ENCODE data around the gene NEBL.
"Not testable (repeated sequence)": the region's sequence is repeated elsewhere in the genome, so short reads cannot be mapped to it uniquely, and the experiment has no call there.

NEBL gene, protein sequence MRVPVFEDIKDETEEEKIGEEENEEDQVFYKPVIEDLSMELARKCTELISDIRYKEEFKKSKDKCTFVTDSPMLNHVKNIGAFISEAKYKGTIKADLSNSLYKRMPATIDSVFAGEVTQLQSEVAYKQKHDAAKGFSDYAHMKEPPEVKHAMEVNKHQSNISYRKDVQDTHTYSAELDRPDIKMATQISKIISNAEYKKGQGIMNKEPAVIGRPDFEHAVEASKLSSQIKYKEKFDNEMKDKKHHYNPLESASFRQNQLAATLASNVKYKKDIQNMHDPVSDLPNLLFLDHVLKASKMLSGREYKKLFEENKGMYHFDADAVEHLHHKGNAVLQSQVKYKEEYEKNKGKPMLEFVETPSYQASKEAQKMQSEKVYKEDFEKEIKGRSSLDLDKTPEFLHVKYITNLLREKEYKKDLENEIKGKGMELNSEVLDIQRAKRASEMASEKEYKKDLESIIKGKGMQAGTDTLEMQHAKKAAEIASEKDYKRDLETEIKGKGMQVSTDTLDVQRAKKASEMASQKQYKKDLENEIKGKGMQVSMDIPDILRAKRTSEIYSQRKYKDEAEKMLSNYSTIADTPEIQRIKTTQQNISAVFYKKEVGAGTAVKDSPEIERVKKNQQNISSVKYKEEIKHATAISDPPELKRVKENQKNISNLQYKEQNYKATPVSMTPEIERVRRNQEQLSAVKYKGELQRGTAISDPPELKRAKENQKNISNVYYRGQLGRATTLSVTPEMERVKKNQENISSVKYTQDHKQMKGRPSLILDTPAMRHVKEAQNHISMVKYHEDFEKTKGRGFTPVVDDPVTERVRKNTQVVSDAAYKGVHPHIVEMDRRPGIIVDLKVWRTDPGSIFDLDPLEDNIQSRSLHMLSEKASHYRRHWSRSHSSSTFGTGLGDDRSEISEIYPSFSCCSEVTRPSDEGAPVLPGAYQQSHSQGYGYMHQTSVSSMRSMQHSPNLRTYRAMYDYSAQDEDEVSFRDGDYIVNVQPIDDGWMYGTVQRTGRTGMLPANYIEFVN

DNA sequence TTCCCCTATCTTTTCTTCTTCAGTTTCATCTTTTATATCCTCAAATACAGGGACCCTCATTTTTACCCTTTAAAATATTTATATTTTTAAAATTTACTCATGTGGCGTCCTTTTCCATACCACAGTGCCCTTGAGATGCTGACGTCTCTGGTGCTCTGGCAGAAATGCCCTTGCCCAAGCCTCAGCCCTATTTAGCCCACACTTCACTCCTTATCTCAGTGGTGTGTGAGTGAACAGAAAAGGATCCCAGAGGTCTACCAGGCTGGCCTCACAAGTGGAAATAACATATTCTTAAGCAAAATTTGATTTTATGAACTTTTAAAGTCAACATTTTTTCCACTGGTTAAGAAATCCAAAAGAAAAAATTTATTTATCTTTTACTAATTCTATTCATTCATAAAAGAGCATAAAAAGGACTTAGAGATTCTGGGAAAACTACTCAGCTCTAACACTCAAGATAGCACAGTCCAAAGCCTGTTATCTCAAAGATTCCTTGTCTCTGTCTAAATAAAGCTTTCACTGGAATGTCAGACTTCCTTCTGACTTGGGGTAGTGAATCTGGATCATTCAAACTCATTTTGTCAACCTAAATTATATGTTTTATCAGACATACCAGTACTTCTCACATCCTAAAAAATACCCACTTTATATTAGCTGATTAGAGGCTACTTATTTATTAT is at the start of gene NEBL:
TSS of gene NEBL (minus strand) at position 166 of the 680 bp plus-strand sequence. CDS start at position 60, 106 bp downstream.
- DNase-seq: no peak

DNA sequence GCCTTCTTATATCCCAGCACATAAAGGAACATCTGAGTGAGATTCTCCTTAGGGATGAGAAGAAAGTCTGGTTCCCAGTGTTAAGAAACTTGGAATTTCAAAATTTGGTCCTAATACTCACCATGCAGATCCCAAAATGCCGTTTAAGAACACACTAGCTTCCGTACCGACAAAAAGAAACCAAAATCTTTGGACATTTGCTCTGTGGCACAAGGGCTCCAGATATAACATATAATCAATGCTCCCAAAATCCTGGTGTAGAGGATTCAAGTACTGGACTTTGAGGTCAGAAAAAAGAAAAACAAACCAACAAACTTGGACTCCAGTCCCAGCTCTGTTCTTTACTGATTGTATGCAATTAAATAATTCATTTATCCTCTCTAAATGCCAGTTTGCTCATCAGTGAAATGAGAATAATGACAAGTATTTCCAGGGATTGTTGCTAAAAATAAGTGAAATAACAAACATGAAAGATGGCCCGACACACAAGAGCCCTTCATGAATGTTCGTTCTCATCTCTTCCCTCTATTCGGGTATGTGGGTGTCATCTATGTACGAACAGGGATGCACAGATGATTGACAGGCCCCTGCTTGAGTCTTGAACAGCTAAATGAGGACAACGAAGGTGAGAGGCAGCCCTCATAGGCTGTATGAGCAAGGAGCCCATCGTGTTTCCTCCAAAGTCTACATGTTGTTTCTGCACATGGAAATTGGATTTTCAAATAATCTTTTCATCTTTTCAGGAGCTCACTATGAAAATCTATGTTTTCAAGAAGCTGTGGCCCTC is 48.6 kb upstream of the NEBL start:
- DNase-seq: no peak

DNA sequence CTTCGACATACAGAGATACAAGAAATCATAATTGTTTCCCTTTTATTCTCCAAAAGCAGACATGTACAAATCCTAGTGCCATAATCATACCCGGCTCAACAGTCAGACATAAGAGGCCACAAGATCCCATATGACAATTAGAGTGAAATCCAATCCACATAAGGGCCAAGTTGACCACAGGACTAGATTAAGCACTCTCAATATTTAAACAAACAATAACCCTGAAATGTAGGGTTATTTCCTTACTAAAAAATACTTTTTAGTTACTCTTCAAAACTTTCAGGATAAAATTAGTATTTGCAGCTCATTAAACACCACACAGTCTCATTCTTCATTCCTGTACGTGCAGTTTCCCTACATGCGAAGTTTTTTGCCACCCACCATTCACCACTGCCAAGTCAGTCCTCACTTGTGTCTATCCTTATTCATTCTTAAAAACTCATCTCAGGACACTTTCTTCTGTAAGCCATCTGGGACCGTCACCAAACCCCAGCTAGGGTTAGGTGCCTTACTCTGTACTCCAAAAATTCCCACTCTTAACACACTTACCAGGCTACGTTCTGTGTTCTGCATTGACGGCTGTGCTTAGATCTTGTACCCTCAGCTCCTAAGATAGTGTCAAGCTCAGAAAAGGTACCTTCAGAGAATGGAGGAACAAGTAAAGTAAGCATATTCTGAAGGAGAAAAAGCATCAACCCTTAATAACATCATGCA is 47.8 kb upstream of the NEBL start:
- no peak for DNase-seq

DNA sequence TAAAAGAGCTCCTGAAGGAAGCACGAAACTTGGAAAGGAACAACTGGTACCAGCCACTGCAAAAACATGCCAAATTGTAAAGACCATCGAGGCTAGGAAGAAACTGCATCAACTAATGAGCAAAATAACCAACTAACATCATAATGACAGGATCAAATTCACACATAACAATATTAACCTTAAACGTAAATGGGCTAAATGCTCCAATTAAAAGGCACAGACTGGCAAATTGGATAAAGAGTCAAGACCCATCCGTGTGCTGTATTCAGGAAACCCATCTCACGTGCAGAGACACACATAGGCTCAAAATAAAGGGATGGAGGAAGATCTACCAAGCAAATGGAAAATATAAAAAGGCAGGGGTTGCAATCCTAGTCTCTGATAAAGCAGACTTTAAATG is 42.3 kb upstream of the NEBL start:
- DNase-seq: not testable (repeated sequence)

DNA sequence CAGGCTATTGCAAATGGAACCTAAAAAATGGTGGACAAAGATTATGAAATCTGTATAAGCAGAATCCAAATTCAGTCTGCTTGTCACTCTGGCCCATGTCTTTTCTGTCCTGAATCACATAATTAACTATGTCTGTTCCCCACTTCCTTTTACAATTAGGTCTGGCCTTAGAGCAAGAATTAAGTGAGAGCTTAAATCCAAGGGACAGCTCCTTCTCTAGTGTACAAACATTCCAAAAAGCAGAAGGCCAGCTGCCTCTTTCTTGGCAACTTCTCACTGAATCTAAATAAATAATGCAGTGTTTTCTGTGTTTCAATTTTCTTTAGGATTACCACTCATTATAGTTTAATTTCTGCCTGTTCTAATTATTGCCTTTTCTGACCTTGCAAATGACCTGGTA is 39.3 kb upstream of the NEBL start:
- no peak for DNase-seq

DNA sequence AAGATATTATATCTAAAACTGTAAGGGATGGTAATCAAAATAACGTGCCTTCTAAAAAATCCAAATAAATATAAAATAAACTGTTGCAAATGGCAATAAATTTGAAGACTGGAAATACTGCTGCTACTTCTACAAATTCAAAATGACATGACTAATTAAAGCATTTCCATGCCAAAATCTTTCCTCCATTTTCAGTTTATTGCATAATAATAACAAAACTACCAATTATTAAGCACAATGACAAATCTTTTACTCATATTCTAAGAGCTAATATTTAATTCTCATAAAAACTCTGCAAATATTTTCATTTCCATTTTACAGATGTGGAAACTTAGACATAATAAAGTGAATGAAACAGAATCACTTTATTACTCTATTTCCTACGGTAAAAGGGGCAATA is 38.8 kb upstream of the NEBL start:
- no peak for DNase-seq

DNA sequence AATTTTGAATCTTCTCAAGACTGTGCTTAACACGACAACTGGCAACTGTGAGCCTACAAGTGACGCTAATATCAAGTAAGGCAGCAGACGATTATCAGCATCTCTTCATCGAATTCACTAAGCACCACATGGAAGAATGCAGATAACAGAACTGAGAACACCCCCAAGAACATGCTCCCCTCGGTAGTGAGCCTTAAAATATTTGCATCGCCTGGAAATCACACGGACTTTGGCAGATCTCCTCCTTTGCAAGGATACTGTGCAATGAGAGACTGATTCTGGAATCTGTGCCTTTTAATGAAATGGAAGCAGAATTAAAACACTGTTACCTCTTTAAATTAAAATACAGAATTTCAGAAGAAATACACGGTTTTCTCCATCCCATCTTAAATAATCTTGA is 38.2 kb upstream of the NEBL start:
- DNase-seq: no peak

DNA sequence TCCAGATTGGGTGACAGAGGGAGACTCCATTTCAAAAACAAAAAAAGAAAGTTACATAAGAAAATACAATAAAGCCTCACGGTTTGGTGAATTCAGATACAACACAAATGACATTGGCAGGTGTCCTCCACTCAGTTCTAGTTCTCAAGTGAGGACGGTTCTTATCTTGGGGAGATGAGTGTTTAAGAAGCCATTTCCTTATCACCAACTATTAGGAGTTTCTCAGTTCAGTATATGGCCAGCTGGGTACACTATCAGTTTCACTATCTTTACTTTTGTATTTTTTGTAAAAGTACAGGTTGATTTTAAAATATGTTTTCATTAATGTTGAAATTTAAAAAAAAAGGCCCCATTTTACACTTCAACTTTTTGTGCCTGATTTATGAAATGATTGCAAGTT is 36.6 kb upstream of the NEBL start:
- no peak for DNase-seq

DNA sequence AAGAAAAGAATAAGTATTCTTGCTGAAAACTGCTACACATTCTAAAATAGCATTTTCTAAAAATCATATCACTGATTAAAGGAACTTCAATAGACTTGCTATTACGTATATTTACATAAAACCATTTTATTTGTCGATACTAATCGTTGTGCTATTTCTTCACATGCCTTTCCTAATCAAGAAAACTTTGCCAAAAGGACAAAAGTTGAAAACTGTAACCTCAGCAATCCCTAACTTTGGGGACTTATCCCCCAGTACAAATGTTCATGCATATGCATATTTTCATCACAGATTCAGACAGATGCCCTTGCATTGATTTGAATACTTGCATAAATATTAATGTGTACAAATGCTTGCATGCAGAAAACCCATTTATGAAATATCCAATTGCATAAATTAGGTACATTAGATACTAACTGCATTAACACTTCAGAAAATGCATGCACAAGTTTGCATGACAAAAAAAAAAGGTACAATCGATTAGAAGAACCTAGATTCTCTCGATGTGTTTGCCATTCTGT is 35.6 kb upstream of the NEBL start:
- no peak for DNase-seq

DNA sequence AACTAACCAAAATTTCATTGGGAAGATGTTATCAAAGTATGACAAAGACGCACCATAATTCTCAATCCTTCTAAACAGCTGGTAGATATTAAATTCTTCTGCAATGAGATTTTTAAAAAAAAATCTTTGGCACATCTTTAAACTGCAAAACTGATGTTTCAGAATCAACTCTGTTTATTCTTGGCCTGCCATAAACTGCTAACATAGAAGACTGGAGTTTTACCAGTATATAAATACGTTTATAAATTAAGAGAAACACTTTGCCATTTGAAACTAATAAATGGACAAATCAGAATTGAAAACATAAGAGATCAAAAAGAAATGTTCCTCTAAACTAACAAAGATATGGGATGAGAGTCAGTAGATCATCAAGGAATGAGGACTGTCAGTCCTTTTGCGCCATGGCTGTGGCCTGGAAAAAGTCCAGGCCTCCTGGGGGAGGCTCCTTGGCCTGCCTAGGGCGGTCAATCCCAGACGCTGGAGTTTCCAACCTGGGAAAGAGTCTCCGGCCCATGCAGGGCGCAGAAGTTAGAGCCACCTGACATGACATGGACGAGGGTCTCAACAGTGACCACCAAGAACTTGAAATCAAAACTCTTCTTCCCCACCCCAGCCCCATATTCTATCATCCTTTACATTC is 34.2 kb upstream of the NEBL start:
- DNase-seq: no peak

DNA sequence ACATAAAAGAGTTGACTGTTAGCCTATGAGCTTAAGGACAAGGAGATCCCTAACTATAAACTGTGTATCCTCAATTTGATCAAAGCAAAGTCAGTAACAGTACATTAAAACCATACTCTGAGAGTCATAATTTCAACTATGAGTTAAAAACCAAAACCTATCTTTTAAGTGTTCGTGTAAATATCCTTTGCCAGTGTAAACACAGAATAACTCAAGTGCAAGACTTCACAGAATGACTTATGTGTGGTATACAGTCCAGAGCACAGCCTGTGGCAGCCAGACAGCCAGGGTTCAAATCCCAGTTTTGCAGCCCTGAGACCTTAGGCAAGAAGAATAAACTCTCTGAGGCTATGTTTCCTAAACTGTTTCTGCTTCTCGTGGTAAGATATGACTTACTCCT is 30.3 kb upstream of the NEBL start:
- DNase-seq: no peak

DNA sequence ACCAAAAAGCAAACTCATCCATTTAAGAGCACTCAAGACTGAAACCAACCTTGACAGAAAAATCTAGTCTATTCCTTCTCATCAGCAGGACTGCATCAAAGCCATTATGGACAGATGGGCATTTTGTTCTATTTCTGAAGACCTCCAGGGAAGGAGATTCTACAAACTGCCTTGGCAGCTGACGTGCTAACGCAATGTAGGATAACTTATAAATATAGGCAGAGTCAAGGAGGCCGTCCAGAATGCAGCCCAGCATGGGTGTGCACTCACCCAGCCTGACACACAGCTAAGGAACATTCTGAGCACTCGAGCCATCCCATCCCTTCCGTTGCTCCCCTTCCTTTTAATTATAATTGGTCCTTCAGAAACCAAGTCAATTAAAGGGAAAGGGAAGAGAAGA is 25.3 kb upstream of the NEBL start:
- no peak for DNase-seq

DNA sequence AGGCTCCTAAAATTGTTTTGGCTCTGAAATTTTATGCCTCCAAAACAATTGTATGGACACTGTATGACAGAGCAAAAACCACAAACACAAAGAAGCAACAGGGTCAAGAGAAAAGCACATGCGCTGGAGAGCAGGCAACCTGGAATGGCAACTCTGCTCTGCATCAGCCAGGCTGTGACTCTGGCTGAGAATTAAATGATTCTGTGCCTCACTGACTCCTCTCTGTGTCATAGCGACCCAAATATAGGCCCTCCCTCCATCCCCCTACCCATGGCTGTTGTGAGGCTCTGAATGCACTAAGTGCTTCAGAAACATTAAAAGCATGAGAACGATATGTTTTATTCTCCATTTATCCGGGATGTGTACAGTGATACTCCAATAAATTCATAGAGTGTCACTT is 24.9 kb upstream of the NEBL start:
- DNase-seq: no peak

DNA sequence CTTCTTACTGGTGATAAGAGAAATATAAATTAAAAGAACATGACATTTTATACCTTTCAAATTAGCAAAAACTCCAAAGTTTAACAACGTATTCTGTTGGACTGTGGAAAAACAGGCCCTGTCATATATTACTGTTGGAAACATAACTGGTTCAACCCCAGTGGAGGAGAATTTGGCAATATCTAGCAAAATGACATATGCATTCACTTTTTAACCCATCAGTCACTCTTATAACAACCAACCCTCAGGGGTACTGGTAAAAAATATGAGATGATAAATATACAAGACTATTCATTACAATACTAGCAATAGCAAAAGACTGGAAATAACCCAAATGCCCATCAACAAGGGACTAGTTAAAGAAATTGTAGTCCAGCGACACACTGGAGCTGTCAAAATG is 22.9 kb upstream of the NEBL start:
- no peak for DNase-seq

DNA sequence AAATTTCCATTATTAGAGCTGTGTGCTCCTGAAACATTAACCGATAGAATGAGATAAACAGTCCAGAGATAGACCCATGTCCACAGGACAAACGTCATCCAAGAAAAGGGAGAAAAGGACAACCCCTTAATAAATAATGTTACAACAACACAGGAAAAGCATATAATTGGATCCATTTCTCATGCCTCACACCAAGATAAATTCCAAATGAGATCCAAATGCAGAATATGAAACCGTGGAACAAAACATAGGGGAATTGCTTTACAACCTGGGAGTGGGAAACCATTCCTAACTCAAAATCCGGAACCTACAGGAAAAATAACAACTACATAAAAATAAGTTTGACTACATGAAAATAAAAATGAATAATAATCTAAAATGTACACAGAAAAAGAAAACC is 22.4 kb upstream of the NEBL start:
- DNase-seq: no peak

DNA sequence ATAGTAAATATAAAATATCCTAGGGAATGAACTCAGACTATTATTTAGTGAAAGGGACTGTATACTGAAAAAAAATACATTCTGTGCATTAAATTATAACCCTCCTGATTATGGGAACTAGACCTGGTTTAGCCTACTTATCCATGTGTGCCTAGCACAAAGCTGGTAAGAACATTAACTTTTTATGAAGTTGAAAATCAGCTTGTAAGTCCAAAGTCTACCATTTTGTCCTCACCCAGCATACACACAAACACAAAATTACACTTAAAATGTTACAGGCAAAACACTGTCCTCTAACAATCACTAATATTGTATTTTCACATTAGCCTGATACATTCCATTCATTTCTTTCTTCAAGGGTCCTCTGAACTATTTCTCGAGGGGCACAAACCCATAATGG is 19.9 kb upstream of the NEBL start:
- DNase-seq: no peak

DNA sequence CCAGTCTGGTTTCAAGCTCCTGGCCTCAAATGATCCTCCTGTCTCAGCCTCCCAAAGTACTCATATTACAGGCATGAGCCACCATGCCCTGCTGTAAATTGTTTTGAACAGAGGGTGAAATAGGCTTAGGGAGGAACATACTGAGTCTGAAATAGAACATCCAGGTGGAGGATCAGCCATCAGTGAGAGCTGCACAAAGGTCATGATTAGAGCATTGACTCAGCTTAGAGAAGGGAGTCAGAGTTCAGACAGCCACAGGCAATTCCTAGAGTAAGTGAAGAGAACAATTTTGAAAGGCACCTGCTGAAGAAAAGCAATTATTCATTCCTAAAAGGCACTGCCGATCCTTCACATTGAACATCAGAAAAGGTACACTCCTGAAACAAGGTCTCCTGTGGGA is 15.9 kb upstream of the NEBL start:
- no peak for DNase-seq

DNA sequence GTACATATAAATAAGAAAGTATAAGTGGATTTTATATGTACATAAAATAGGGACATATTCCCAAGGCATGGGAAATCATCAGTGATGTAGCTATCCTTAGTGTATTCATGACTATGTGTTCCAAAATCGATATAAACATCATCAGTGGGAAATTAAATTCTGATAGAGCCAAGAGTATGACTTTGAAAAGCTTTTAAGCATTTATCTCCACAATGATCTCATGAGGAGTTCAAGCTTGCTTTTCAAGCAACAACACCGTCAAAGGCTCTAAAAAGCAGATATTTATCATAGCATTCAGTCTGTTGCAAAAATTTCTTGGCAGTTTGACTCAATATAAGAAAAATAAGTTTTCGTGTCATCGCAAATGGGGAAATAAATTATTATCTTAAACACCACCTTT is 14.5 kb upstream of the NEBL start:
- DNase-seq: no peak

DNA sequence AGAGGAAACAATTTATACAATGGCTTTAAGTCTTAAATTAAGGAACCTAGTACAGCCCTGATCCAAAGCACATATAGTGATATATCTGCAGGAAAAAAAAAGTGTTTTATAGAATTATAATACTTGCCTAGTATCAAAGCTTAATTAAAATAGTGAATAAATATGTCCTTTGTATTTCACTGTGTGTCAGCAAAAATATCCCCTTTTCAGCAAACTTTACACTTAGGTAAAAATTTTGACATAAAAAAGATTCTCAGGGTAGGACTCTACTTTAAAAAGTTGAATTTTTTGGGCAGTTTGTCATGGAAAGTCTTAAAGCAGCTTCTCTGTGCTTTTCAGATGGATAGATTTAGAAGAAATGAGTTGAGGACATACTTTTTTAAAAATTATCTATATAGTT is 12.7 kb upstream of the NEBL start:
- DNase-seq: no peak

DNA sequence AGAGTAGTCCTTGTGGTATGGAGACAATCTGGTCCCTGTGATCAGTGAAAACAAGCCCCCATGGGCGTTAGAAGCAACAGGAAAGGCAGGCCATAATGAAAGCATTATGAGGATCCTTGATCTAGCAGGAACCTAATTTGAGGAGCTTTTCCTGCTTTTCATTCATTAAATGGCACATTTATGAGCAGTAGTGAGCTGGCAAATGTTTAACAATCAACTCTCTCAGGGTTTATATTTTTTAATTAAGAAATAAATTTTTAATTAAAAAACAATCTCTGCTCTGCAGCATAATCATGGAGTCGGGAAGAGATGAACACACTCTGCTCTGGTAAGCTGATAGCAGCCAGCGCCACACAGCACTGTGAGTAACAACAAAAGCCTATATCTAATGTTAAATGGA is 11.3 kb upstream of the NEBL start:
- DNase-seq: no peak
